ENCODE data around the gene PRKG1. TPM values are rescaled to one million over a fixed set of nuclear protein-coding genes. Genes with fewer than 3 reads are reported as not detected.

The PRKG1 gene
- total and polyA plus RNA-seq, 2 donors (not counting 1 experiment from before 2014, with no cell fraction given) = not detected

DNA sequence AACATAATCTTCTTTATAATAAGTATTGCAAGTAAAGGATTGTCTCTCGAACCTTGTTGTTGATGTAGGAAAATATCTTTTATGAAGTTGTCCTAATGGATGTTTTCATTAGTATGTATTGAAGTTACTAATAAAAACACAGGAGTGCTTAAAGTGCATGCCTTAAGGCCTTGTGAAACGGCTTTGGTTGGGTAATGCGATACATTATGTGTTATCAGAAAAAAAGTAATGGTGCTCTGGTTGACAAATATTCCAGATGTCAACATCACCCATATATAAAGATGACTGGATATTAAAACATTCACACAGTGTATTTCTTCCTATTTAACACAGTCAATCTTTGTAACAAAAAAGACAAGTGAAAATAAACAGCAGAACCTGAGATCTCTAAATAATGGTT is 310.7 kb downstream of the PRKG1 start:
- TF ChIP-seq EZH2 (IDR thresholded peaks at IDR 0.05; ENCODE audit: borderline replicate concordance, insufficient read depth, low read depth, low read length, poor library complexity, severe bottlenecking) = no peak
- TF ChIP-seq, protein P1, sequence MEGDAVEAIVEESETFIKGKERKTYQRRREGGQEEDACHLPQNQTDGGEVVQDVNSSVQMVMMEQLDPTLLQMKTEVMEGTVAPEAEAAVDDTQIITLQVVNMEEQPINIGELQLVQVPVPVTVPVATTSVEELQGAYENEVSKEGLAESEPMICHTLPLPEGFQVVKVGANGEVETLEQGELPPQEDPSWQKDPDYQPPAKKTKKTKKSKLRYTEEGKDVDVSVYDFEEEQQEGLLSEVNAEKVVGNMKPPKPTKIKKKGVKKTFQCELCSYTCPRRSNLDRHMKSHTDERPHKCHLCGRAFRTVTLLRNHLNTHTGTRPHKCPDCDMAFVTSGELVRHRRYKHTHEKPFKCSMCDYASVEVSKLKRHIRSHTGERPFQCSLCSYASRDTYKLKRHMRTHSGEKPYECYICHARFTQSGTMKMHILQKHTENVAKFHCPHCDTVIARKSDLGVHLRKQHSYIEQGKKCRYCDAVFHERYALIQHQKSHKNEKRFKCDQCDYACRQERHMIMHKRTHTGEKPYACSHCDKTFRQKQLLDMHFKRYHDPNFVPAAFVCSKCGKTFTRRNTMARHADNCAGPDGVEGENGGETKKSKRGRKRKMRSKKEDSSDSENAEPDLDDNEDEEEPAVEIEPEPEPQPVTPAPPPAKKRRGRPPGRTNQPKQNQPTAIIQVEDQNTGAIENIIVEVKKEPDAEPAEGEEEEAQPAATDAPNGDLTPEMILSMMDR (IDR thresholded peaks at IDR 0.05) = no peak
- H3K9ac ChIP-seq (ENCODE audit: low read length) = no peak overlapping the region

DNA sequence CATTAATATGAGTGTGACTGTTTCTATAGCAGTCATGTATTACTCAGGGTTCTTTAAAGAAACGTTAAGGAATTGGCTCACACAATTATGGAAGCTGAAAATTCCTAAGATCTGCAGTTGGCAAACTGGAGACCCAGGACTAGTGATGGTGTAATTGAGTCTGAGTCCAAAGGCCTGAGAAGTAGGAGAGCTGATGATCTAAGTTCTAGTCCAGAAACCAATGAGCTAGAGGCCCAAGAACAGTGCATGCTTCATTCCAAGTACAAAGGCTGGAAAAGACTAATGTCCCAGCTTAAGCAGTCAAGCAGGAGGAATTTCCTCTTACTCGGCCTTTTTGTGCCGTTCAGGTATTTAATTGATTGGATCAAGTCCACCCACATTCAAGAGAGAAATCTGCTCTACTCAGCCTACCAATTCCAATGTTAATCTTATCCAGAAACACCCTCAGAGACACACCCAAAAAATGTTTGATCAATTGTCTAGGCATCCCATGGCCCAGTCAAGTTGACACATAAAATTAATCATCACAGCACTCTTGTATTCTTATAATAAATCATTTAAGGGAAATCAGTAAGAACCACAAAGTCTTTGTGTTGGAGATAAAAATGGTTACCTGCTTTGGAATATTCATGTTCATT is 312.1 kb downstream of the PRKG1 start:
- no peak overlapping the region for H3K4me3 ChIP-seq (ENCODE audit: control extremely low read depth in 1 of 5, extremely low read depth in 1 of 5, insufficient read depth in 1 of 5, low read depth in 2 of 5, low read length in 4 of 5)
- H3K4me1 ChIP-seq (ENCODE audit: control insufficient read depth in 2 of 2, insufficient read depth in 2 of 2, low read length in 2 of 2) = no peaks in the 10 kb centered on the region
- H3K4me1 Mint-ChIP-seq = no peaks in the 10 kb centered on the region
- no peak overlapping the region for H2AFZ ChIP-seq (ENCODE audit: insufficient read depth, low read depth, low read length, poor library complexity, severe bottlenecking)
- no peak overlapping the region for H3K27ac Mint-ChIP-seq
- no peaks in the 10 kb centered on the region for H3K27me3 Mint-ChIP-seq
- no peak overlapping the region for H3K4me2 ChIP-seq (replicated peaks; ENCODE audit: low read depth, low read length, poor library complexity, severe bottlenecking)
- no peaks in the 10 kb centered on the region for H3K79me2 ChIP-seq (ENCODE audit: control insufficient read depth, insufficient read depth, low read length)
- no peak overlapping the region for H3K27ac ChIP-seq (ENCODE audit: low read length in 2 of 2)
- no peak overlapping the region for H3K9ac ChIP-seq (ENCODE audit: low read length)
- WGBS (ENCODE audit: insufficient coverage) = 82% methylated on average over 3 of the region's 3 CpGs
- no peaks in the 10 kb centered on the region for H3K9me3 Mint-ChIP-seq (ENCODE audit: insufficient read depth)
- ATAC-seq (ENCODE audit: low read depth) (no peak), DNase-seq (no peak)
- TF ChIP-seq, protein P1 (IDR thresholded peaks at IDR 0.05) = no peak
- no peak for TF ChIP-seq EZH2 (IDR thresholded peaks at IDR 0.05; ENCODE audit: borderline replicate concordance, insufficient read depth, low read depth, low read length, poor library complexity, severe bottlenecking)
- no peaks in the 10 kb centered on the region for H3K27me3 ChIP-seq (replicated peaks in 1 of 4; ENCODE audit: control extremely low read depth in 1 of 4, control insufficient read depth in 3 of 4, insufficient read depth in 4 of 4, low read length in 3 of 4)
- ChIA-PET CTCF (no interaction called here), POLR2A (no interaction called here)
- intact Hi-C loops (cut with micrococcal nuclease) = no loop called here
- H3K9me3 ChIP-seq (ENCODE audit: control extremely low read depth in 1 of 3, control insufficient read depth in 2 of 3, insufficient read depth in 1 of 3, low read length in 2 of 3) = no peaks in the 10 kb centered on the region
- H4K20me1 ChIP-seq (ENCODE audit: control insufficient read depth, insufficient read depth, low read length, poor library complexity, severe bottlenecking) = no peaks in the 10 kb centered on the region
- no peak overlapping the region for H3K4me3 Mint-ChIP-seq
- H3K36me3 ChIP-seq (replicated peaks in 1 of 2; ENCODE audit: control extremely low read depth in 1 of 2, control insufficient read depth in 1 of 2, extremely low read depth in 1 of 2, insufficient read depth in 2 of 2, low read length in 1 of 2) = no peaks in the 10 kb centered on the region

More for the DNA sequence above, 310.7 kb downstream of the PRKG1 start:
- Histone ChIP-seq H3K27me3 (replicated peaks in 1 of 4; ENCODE audit: control extremely low read depth in 1 of 4, control insufficient read depth in 3 of 4, insufficient read depth in 4 of 4, low read length in 3 of 4) (no peaks in the 10 kb centered on the region), H3K36me3 (replicated peaks in 1 of 2; ENCODE audit: control extremely low read depth in 1 of 2, control insufficient read depth in 1 of 2, extremely low read depth in 1 of 2, insufficient read depth in 2 of 2, low read length in 1 of 2) (no peaks in the 10 kb centered on the region), H3K79me2 (ENCODE audit: control insufficient read depth, insufficient read depth, low read length) (no peaks in the 10 kb centered on the region), H3K4me3 (ENCODE audit: control extremely low read depth in 1 of 5, extremely low read depth in 1 of 5, insufficient read depth in 1 of 5, low read depth in 2 of 5, low read length in 4 of 5) (no peak overlapping the region), H4K20me1 (ENCODE audit: control insufficient read depth, insufficient read depth, low read length, poor library complexity, severe bottlenecking) (no peaks in the 10 kb centered on the region), H2AFZ (ENCODE audit: insufficient read depth, low read depth, low read length, poor library complexity, severe bottlenecking) (no peak overlapping the region), H3K27ac (ENCODE audit: low read length in 2 of 2) (no peak overlapping the region), H3K4me1 (ENCODE audit: control insufficient read depth in 2 of 2, insufficient read depth in 2 of 2, low read length in 2 of 2) (no peaks in the 10 kb centered on the region), H3K9me3 (ENCODE audit: control extremely low read depth in 1 of 3, control insufficient read depth in 2 of 3, insufficient read depth in 1 of 3, low read length in 2 of 3) (no peaks in the 10 kb centered on the region), H3K4me2 (replicated peaks; ENCODE audit: low read depth, low read length, poor library complexity, severe bottlenecking) (no peak overlapping the region)
- H3K4me3 Mint-ChIP-seq = no peak overlapping the region
- ATAC-seq (ENCODE audit: low read depth) = no peak
- no peaks in the 10 kb centered on the region for H3K4me1 Mint-ChIP-seq
- no peak for DNase-seq
- ChIA-PET POLR2A (no interaction called here), CTCF (no interaction called here)
- intact Hi-C loops (cut with micrococcal nuclease) = no loop called here
- no peak overlapping the region for H3K27ac Mint-ChIP-seq
- no peaks in the 10 kb centered on the region for H3K27me3 Mint-ChIP-seq
- no CpG with 5 or more reads among the region's 3 CpGs for WGBS (ENCODE audit: insufficient coverage)
- H3K9me3 Mint-ChIP-seq (ENCODE audit: insufficient read depth) = no peaks in the 10 kb centered on the region

Measured in B cell (primary cell).